Fibroblast of upper back skin (primary cell): Measurements from ENCODE around the gene RBMX2.
"Not testable (repeated sequence)": the region's sequence is repeated elsewhere in the genome, so short reads cannot be mapped to it uniquely, and the experiment has no call there.

Experiments used
- DNase-seq: peaks from one replicate; pipeline ENCODE4 v3.0.0-alpha.2; 2013

The RBMX2 gene

GRCh38 chrX:130401415-130402207 is at the start of gene RBMX2:
Gene RBMX2, plus strand, starts transcription at chrX:130401987. Its CDS starts 46 bp downstream, at chrX:130402033.
- peak; percentile 71 for DNase-seq

- DNase-seq: not testable (repeated sequence)
These were observed 49.7 kb upstream of the RBMX2 start for GRCh38 chrX:130352050-130352449.

GRCh38 chrX:130376077-130376476 is 25.7 kb upstream of the RBMX2 start:
- no peak for DNase-seq

GRCh38 chrX:130378024-130378669 is 23.6 kb upstream of the RBMX2 start:
- DNase-seq: no peak

- no peak for DNase-seq
These were observed 16.3 kb upstream of the RBMX2 start, which contains the start of gene GPR119 for GRCh38 chrX:130385520-130385919. Gene GPR119, minus strand, starts transcription at chrX:130385674. Its CDS starts 227 bp downstream, at chrX:130385447.

- DNase-seq: no peak
These were observed 15.4 kb upstream of the RBMX2 start for GRCh38 chrX:130386408-130386808.

GRCh38 chrX:130393451-130394074 is 8.2 kb upstream of the RBMX2 start:
- peak; percentile 47 for DNase-seq

- DNase-seq: no peak
These were observed 6.4 kb upstream of the RBMX2 start for GRCh38 chrX:130395341-130395740.

- DNase-seq: no peak
These were observed 459 bp downstream of the RBMX2 start for GRCh38 chrX:130402208-130402684.

GRCh38 chrX:130413415-130413814 is 11.6 kb downstream of the RBMX2 start:
- DNase-seq: no peak

GRCh38 chrX:130414800-130415199 is 13.0 kb downstream of the RBMX2 start:
- DNase-seq: no peak

- DNase-seq: no peak
These were observed 13.4 kb downstream of the RBMX2 start for GRCh38 chrX:130415201-130415600.

GRCh38 chrX:130416785-130417184 is 15.0 kb downstream of the RBMX2 start:
- DNase-seq: no peak

GRCh38 chrX:130418066-130418465 is 16.3 kb downstream of the RBMX2 start:
- no peak for DNase-seq

- DNase-seq: no peak
These were observed 17.0 kb downstream of the RBMX2 start for GRCh38 chrX:130418740-130419139.

GRCh38 chrX:130419263-130419662 is 17.5 kb downstream of the RBMX2 start:
- no peak for DNase-seq

- DNase-seq: no peak
These were observed 24.7 kb downstream of the RBMX2 start for GRCh38 chrX:130426531-130426930.

GRCh38 chrX:130429236-130429635 is 27.4 kb downstream of the RBMX2 start:
- DNase-seq: not testable (repeated sequence)

- DNase-seq: no peak
These were observed 34.1 kb downstream of the RBMX2 start for GRCh38 chrX:130435937-130436336.

- DNase-seq: not testable (repeated sequence)
These were observed 36.2 kb downstream of the RBMX2 start for GRCh38 chrX:130437996-130438395.

- no peak for DNase-seq
These were observed 42.1 kb downstream of the RBMX2 start for GRCh38 chrX:130443875-130444274.

GRCh38 chrX:130444641-130445336 is 43.0 kb downstream of the RBMX2 start:
- no peak for DNase-seq

GRCh38 chrX:130446974-130447373 is 45.2 kb downstream of the RBMX2 start:
- no peak for DNase-seq
